ENCODE measurements around the gene UBE3D.

UBE3D gene, protein sequence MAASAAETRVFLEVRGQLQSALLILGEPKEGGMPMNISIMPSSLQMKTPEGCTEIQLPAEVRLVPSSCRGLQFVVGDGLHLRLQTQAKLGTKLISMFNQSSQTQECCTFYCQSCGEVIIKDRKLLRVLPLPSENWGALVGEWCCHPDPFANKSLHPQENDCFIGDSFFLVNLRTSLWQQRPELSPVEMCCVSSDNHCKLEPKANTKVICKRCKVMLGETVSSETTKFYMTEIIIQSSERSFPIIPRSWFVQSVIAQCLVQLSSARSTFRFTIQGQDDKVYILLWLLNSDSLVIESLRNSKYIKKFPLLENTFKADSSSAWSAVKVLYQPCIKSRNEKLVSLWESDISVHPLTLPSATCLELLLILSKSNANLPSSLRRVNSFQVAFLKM

DNA sequence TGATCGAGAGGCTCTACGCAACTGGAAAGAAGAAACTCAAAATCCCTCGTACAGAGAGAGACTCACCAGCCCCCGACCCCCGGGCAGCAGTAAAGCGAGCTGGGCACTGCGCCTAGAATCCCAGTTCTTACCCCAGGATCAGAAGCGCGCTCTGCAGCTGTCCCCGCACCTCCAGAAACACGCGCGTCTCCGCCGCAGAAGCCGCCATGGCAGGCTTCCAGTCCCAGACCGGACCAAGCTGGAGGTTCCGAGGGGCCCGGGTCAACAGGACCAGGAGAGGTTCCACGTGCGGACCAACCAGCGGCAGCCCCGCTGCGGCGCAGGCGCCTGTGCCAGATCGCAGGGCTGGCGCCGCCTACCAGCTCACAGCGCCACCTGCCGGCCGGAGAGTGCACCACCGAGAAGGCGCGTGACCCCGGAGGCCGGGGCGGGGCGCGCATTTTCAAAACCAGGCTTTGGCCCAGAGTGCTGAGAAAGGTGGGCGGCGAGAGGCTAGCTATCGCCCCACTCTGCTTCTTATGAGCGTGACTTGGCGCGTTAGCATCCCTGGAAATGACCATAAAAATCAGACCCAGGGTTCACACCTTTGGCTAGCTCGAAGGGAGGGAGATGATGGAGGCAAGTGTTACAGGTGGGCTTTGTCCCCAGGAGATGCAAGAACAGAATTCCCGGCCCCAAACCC is at the start of gene UBE3D:
Gene UBE3D (minus strand): TSS at position 331 of the 682 bp plus-strand sequence. CDS start 123 bp downstream, at position 208.
- DNase-seq: peak; percentile 94 to 96

DNA sequence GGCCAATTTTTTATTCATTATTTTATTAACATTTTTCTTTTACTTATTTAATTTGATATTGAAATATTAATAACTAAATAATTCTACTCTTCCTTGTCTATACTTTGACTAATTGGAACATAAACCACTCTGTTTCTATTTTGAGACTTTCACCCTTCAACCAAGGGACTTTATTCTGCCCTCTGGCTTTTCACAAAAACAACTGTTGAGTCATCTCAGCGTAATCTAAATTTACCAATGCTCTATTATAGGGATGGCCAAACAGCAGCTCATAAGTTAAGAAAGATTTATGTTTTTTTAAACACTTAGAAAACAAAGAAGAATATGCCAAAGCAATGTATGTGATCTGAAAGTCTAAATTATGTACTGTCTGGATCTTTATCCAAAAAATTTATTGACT is 48.5 kb upstream of the UBE3D start:
- DNase-seq: no peak

GRCh38 chr6:83113258-83113657 is 47.6 kb upstream of the UBE3D start:
- no peak for DNase-seq

DNA sequence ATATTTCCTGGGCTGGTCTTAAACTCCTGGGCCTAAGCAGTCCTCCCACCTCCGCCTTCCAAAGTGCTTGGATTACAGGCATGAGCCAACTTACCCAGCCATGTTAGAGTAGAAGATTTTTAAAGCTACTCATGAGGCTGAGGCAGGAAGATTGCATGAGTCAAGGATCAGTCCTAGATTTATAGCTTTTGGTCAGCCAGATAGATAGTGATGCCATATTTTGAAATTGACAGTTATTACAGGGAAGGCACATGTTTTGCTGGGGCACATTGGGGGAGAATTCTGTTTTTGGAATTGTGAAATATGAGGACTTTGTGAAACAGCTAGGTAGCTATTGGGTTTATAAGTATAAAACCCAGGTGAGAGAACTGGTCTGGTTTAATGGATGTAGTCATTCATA is 42.7 kb upstream of the UBE3D start:
- DNase-seq: no peak

DNA sequence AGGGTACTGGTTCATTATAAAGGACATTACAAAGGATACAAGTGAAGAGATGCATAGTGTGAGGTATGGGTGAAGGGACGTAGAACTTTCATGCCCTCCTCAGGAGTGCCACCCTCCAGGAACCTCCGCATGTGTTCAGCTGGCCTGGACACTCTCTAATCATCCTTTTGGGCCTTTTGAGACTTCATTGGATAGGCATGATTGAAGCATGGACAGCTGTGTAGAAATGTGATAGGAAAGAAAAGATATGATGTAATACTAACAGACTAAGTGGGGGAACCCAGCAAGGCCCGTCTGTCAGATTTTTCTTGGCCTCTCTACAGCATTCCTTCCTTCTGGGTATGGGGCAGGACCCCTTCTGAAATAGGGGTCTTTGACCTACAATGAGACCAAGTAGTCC is 32.9 kb upstream of the UBE3D start:
- no peak for DNase-seq

GRCh38 chr6:83097675-83098074 is 32.0 kb upstream of the UBE3D start:
- DNase-seq: no peak

- DNase-seq: no peak
Measured at GRCh38 chr6:83097204-83097603, 31.6 kb upstream of the UBE3D start.

- no peak for DNase-seq
Measured at GRCh38 chr6:83096791-83097190, 31.1 kb upstream of the UBE3D start.

DNA sequence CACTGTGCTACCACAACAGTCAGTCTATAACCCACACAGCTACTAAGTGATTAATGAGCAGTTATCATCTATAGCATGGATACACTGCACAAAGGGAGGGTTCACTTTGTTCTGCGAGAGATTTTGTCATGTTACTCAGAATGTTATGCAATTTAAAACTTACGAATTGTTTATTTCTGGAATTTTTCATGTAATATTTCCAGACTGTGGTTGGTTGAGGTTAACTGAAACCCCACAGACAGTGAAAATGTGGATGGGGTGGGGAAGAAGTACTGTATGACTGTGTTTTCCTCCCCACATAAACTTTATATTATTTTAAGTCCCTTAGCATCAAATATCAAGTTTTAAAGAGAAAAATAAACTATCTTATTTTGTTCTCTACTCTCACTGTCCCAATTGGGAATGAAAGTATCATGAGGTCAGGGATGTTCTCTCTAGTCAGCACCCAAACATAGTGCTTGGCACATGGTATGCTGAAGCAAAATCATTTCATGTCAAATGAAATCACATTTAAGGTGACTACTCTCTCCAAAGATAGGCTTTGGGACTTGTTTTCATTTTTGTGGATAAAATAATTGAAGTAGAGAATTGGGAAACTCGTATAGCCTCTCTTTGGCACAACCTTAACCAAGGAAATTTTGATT is 27.2 kb upstream of the UBE3D start:
- no peak for DNase-seq

DNA sequence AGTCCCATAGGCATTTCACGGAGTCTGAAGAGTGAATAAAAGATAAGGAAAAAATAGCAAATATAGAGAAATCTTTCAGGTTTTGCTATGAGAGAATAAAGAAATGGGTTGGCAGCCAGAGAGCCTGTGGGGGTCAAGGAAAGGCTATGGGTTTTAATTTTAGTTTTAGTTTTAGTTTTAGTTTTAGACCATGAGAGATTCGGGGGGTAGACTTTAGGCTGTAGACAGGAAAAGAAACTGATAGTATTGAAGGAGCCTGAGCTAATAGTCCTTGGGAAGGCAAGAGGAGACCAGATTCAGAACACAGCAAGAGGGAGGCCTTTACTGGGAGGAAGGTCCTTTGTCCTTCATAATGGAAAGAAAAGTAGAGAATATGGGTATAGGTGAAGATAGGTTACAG is 21.1 kb upstream of the UBE3D start:
- no peak for DNase-seq

DNA sequence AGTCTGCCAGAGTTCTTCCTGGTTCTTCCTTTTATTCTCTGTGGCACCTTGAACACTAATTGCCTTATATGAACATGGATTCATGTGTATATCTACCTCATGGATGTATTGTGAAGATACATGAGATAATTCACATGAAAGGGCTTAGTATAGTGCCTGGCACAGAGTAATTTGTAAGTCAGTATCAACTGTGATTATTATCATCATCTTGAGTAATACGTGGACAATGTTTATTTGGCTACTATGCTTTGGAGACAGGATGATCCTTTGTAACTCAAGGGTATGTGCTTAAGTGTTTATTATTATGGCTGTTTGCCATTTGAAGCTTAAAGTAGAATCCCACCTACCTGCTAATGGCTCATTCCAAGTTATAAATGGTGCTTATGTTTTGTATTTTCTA is 17.8 kb upstream of the UBE3D start:
- DNase-seq: no peak

GRCh38 chr6:83073615-83074014 is 8.0 kb upstream of the UBE3D start:
- DNase-seq: no peak

- DNase-seq: no peak
Measured at GRCh38 chr6:83072726-83073125, 7.1 kb upstream of the UBE3D start.

DNA sequence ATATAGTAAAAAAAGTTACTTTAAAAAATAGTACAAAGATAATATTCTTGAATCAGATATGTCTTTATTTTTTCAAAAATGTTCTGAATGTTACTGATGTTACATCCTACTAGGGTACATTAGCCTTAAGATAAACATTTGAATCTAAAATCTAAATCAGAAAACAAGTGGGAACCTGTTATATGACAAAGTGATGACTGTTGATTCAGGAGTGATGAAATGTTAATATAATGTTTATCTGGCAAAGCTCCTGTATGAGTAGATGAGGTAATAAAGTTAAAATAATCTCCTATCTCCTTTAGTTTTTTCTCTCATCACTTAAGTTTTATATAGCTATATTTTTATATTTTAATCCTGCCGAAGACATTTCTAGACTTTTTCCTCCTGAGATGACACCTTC is 6.1 kb upstream of the UBE3D start:
- DNase-seq: no peak

DNA sequence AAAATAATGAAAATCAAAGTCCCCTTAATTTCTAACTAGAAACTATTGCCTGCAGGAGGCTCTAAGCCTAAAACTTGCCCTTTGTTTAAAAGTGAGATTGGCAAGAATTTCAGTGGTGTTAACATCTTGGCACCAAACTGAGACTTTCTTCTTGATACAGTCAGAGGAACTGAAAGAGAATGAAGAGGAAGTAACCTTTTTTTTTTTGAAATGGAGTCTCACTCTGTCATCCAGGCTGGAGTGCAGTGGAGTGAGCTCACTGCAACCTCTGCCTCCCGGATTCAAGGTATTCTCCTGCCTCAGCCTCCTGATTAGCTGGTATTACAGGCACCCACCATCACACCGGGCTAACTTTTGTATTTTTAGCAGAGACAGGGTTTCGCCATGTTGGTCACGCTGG is 5.4 kb upstream of the UBE3D start:
- DNase-seq: no peak

GRCh38 chr6:83069633-83070032 is 4.0 kb upstream of the UBE3D start:
- no peak for DNase-seq

DNA sequence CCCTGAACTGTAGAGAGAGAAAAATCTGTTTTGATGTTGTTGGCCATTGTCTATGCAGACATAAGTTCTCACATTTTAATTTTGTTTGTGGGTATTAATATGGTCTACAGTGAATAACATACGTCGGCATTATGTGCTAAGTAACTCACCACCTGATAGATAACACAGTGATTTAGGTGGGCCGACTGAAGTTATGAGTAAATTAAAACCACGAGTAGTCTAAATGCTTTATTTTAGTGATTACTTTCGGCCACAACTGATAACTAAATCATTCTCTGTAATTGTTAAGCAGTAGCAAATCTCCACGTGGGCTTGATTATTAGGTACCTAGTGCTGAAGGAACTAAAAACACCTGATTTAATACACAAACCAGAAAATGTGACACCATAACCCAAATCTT is 3.0 kb upstream of the UBE3D start:
- no peak for DNase-seq

DNA sequence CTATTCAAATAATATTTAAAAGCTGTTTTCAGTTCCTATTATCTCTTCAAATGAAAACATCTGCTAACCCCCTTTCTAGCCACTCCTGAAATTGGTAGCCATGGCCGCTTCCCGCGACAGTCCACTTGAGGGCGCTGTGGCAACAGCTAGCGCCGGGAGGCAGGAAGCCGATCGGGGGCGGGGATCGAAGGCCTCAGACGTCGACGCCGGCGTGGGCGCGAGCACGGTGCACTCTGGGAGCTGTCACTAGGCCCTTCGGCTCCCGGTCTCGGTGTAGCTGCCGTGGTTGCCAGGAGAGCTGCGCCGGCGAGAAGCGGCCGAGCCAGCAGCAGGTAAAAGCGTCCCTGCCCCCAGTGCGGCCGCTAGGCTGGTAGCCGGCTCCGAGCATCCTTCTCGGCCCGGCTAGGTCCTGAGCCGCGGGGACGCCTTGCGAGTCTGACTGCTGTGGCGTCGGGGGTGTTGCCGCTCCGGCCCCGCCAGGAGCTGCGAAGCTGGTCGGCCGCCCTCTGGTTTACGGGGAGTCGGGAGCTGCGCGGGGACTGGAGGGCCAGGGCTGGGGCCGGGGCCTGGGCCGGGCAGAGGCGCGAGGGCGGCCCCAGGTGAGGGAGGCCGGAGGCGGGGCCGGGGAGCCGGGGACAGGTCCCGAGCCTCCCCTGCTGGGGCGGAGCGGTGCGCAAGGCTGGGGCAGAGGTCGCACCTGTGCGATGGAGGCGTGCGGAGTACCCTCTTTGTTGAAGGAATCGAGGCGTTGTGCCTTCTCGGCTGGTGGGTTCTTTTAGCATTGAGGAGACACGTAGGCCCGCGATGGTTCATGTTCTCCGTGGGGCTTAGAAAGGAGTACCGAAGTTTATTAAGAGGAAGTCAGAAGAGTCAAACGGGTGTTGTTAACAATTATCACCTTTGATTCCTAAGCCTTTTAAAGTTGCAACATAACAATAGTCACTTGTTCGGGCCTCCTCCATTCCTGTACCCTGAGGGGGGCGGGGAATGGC is 2.1 kb upstream of the UBE3D start, which contains the start of gene DOP1A:
Gene DOP1A (plus strand): TSS at position 224 of the 992 bp plus-strand sequence. CDS start 29,307 bp downstream, outside the sequence.
- peak; percentile 97 to 98 for DNase-seq

DNA sequence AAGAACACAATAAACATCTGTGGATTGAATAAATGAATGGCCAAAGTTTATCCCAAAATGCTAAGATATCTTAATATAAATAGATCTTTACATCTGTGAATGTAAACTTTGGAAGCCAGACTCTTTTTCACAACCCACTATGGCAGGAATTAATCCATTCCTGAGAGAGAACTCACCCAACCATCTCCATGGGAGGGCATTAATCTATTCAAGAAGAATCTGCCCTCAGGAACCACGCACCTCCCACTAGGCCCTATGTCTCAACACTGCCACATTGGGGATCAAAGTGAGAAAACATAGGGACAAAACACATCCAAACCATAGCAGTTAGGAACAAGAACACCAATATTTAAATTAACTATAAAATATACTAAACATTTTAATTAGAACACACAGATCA is 3.4 kb downstream of the UBE3D start:
- DNase-seq: no peak

GRCh38 chr6:83061190-83061589 is 4.5 kb downstream of the UBE3D start:
- DNase-seq: no peak

DNA sequence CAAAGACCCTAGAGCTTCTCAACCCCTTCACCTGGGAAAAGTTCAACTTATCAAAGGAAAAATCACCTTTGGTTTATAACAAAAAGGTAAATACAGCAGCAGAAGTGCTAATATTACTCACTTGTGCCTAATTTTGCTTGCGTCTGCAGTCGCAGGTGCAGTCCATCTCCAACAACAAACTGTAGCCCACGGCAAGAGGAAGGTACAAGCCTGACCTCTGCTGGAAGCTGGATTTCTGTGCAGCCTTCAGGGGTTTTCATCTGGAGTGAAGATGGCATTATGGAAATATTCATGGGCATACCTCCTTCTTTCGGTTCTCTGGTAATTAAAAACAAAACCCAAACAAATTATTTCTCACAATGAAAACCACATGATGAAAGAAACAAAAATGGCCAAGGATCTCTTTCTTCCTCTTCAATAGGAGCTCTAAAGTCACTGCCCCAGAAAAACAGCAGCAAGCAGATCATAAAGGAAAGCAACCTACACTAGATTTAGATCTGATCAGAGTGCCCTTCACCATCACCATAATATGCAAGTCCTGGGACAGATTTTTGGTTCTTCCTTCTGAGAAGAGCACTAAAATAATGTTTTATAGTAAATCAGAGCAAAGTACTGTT is 7.8 kb downstream of the UBE3D start:
- peak in 1 of 2 donors; percentile 4 for DNase-seq

GRCh38 chr6:83055366-83055964 is 10.2 kb downstream of the UBE3D start:
- peak; percentile 22 to 26 for DNase-seq

Measured in stimulated activated CD4-positive, alpha-beta T cell treated with anti-CD3 and anti-CD28 coated beads, Interleukin-2, amount 100 ng/mL, for 48 hours (primary cell).